Parathyroid adenoma (tissue), 2 donors: ENCODE measurements around the gene RHOBTB1.

Source experiments
- H2AFZ ChIP-seq: fragments of 300-600 bp; sonication (generic); one replicate; pipeline ENCODE4 v1.7.0; 2017; ENCODE audit warnings: antibody characterized with exemption, mild to moderate bottlenecking
- H3K27ac ChIP-seq: fragments of 300-600 bp; sonication (generic); one replicate; pipeline ENCODE4 v1.7.0; 2017
- H3K27me3 ChIP-seq: fragments of 300-600 bp; sonication (generic); one replicate; pipeline ENCODE4 v1.7.0; 2017; ENCODE audit warnings: low read length; ENCODE audit not compliant: control insufficient read depth, insufficient read depth
- H3K36me3 ChIP-seq: fragments of 300-600 bp; sonication (generic); one replicate; pipeline ENCODE4 v1.7.0; 2017; ENCODE audit warnings: low read length; ENCODE audit not compliant: control insufficient read depth, insufficient read depth
- H3K4me1 ChIP-seq: fragments of 300-600 bp; sonication (generic); one replicate; pipeline ENCODE4 v1.7.0; 2017; ENCODE audit warnings: control low read depth
- H3K4me2 ChIP-seq: fragments of 300-600 bp; sonication (generic); one replicate; pipeline ENCODE4 v1.7.0; 2017; ENCODE audit warnings: low read length
- H3K4me3 ChIP-seq: fragments of 300-600 bp; sonication (generic); one replicate; pipeline ENCODE4 v1.7.0; 2017; ENCODE audit warnings: low read depth, low read length
- H3K79me2 ChIP-seq: fragments of 300-600 bp; sonication (generic); one replicate; pipeline ENCODE4 v1.7.0; 2017; ENCODE audit warnings: control low read depth
- H3K9ac ChIP-seq: fragments of 300-600 bp; sonication (generic); one replicate; pipeline ENCODE4 v1.7.0; 2017; ENCODE audit warnings: mild to moderate bottlenecking
- H3K9me3 ChIP-seq: fragments of 300-600 bp; sonication (generic); one replicate; pipeline ENCODE4 v1.7.0; 2017; ENCODE audit warnings: low read length; ENCODE audit not compliant: control insufficient read depth
- CTCF ChIP-seq: fragments of 300-600 bp; sonication (generic); IDR thresholded peaks from one replicate; pipeline ENCODE4 v1.7.0; 2017; ENCODE audit warnings: antibody characterized with exemption, mild to moderate bottlenecking
- donor health status: primary hyperparathyroidism.

The RHOBTB1 gene

GRCh38 chr10:60986791-60987190, 42.8 kb upstream of the RHOBTB1 start:
- no peak overlapping the region for H3K27ac ChIP-seq
- H3K27me3 ChIP-seq: no peaks in the 10 kb centered on the region
- no peak overlapping the region for H2AFZ ChIP-seq
- H3K9me3 ChIP-seq: no peaks in the 10 kb centered on the region
- H3K4me2 ChIP-seq: no peak overlapping the region
- no peaks in the 10 kb centered on the region for H3K79me2 ChIP-seq
- H3K4me3 ChIP-seq: no peak overlapping the region
- no peak overlapping the region for H3K9ac ChIP-seq
- no peak for TF ChIP-seq CTCF
- no peaks in the 10 kb centered on the region for H3K4me1 ChIP-seq
- no peaks in the 10 kb centered on the region for H3K36me3 ChIP-seq

GRCh38 chr10:60985951-60986350, 42.0 kb upstream of the RHOBTB1 start:
- Histone ChIP-seq H3K4me1 (no peaks in the 10 kb centered on the region), H3K4me3 (no peak overlapping the region), H3K36me3 (no peaks in the 10 kb centered on the region), H3K4me2 (no peak overlapping the region), H3K79me2 (no peaks in the 10 kb centered on the region), H2AFZ (no peak overlapping the region), H3K27ac (no peak overlapping the region), H3K9me3 (no peaks in the 10 kb centered on the region), H3K9ac (no peak overlapping the region), H3K27me3 (no peaks in the 10 kb centered on the region)
- TF ChIP-seq CTCF: no peak

DNA sequence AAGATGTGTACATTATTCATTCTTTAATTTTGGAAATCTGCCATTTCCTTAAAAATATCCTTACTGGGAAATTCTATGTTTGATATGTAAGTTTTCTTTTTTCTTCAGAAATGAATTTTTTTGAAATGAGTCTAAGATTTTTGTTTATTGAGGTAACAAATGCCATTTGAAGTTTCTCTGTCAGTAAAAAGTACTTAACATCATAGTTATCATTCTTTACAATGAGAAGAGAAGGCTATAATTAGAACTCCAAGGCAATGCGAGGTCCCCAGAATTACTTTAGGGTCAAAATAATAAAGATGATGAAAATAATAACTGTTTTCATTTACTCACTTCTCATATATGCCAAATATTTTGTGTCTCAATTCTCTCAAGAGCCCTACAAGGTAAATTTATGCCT, 37.0 kb upstream of the RHOBTB1 start:
- no peak for TF ChIP-seq CTCF
- no peaks in the 10 kb centered on the region for H3K9me3 ChIP-seq
- H3K4me3 ChIP-seq: no peak overlapping the region
- no peaks in the 10 kb centered on the region for H3K4me1 ChIP-seq
- no peak overlapping the region for H2AFZ ChIP-seq
- no peaks in the 10 kb centered on the region for H3K79me2 ChIP-seq
- no peak overlapping the region for H3K9ac ChIP-seq
- H3K4me2 ChIP-seq: no peak overlapping the region
- H3K27me3 ChIP-seq: no peaks in the 10 kb centered on the region
- H3K36me3 ChIP-seq: no peaks in the 10 kb centered on the region
- no peak overlapping the region for H3K27ac ChIP-seq

DNA sequence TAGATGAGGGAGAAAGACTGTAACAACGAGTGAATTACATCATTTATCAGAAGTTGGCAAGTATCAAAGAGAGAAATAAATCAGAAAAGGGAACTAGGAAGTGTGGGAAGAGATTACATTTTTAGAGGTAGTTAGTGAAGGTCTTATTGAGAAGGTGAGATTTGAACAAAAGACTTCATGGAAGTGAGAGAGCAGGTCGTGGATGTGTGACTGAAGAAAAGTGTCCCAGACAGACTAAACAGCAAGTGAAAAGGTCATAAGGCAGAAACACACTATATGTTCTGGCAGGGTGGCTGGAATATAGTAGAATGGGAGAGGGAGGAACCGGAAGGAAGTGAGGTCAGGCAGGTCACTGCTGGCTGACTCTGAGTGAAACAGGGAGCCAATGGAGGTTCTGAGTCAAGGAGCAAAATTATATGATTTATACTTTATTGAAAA, 35.7 kb upstream of the RHOBTB1 start:
- Histone ChIP-seq H3K27ac (no peak overlapping the region), H3K79me2 (no peaks in the 10 kb centered on the region), H3K36me3 (no peaks in the 10 kb centered on the region), H3K9me3 (no peaks in the 10 kb centered on the region), H3K9ac (no peak overlapping the region), H3K27me3 (no peaks in the 10 kb centered on the region), H3K4me2 (no peak overlapping the region), H3K4me1 (no peaks in the 10 kb centered on the region), H2AFZ (no peak overlapping the region), H3K4me3 (no peak overlapping the region)
- no peak for TF ChIP-seq CTCF

- no peaks in the 10 kb centered on the region for H3K79me2 ChIP-seq
- no peak overlapping the region for H3K4me3 ChIP-seq
- H3K4me1 ChIP-seq: no peaks in the 10 kb centered on the region
- no peak for TF ChIP-seq CTCF
- H3K27me3 ChIP-seq: no peaks in the 10 kb centered on the region
- no peak overlapping the region for H2AFZ ChIP-seq
- no peak overlapping the region for H3K4me2 ChIP-seq
- H3K9ac ChIP-seq: no peak overlapping the region
- no peaks in the 10 kb centered on the region for H3K36me3 ChIP-seq
- no peak overlapping the region for H3K27ac ChIP-seq
- H3K9me3 ChIP-seq: no peaks in the 10 kb centered on the region
These were observed 34.5 kb upstream of the RHOBTB1 start for GRCh38 chr10:60978287-60979115.
